ENCODE results near the gene PTOV1.
A peak's percentile ranks its signal among the peaks of the same experiment; 100 is the strongest.
"Not testable (repeated sequence)": the region's sequence is repeated elsewhere in the genome, so short reads cannot be mapped to it uniquely, and the experiment has no call there.

The PTOV1 gene

DNA sequence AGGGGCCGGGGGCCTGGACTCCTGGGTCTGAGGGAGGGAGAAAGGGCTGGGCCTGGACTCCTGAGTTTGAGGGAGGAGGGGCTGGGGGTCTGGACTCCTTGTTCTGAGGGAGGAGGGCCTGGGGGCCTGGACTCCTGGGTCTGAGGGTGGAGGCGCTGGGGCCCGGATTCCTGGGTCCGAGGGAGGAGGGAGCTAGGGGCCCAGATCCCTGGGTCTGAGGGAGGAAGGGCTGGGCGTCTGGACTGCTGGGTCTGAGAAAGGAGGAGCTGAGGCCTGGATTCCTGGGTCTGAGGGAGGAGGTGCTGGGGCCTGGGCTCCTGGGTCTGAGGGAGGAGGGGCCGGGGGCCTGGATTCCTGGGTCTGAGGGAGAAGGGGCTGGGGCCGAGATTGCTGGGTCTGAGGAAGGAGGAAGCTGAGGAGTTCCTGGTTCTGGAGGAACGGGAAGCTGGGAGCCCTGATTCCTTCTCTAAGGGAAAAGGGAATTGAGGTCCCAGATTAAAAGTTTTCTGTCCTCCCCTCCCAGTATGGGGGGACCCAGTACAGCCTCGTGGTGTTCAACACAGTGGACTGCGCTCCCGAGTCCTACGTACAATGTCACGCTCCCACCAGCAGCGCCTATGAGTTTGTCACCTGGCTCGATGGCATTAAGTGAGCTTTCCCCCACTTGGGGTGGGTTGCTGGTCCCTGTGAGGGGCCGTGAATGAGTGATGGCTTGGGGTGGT, 32.1 kb upstream of the PTOV1 start:
- no peak for DNase-seq (ENCODE audit: extremely low read depth, low read depth)
- TF ChIP-seq, protein P1, sequence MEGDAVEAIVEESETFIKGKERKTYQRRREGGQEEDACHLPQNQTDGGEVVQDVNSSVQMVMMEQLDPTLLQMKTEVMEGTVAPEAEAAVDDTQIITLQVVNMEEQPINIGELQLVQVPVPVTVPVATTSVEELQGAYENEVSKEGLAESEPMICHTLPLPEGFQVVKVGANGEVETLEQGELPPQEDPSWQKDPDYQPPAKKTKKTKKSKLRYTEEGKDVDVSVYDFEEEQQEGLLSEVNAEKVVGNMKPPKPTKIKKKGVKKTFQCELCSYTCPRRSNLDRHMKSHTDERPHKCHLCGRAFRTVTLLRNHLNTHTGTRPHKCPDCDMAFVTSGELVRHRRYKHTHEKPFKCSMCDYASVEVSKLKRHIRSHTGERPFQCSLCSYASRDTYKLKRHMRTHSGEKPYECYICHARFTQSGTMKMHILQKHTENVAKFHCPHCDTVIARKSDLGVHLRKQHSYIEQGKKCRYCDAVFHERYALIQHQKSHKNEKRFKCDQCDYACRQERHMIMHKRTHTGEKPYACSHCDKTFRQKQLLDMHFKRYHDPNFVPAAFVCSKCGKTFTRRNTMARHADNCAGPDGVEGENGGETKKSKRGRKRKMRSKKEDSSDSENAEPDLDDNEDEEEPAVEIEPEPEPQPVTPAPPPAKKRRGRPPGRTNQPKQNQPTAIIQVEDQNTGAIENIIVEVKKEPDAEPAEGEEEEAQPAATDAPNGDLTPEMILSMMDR (IDR thresholded peaks at IDR 0.05; ENCODE audit: low read depth, low read length, missing control alignments): no peak
- H3K4me3 ChIP-seq (replicated peaks; ENCODE audit: low read depth, low read length): peak overlapping the region; percentile 82

DNA sequence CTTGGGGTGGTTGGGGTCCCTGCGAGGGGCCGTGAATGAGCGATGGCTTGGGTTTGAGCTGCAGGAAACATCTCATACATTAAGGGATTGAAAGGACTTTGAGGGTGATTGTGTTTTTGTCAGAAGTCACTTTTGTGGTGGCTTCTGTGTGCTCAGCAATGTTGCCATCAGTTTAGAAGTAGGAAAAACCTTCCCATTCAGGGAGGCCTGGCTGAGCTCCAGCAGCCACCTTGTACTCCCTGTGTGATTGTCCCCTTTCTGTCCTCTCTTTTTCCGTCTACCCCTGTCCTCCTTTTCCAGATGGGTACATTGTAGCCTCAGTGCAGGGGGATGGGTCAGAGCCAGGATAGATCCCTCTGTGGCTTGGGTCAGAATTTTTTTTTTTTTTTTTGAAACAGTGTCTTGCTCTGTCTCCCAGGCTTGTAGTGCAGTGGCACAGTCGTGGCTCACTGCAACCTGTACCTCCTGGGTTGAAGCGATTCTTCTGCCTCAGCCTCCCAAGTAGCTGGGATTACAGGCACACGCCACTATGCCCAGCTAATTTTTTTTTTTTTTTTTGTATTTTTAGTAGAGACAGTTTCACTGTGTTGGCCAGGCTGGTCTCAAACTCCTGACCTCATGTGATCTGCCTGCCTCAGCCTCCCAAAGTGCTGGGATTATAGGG, 31.4 kb upstream of the PTOV1 start:
- not testable (repeated sequence) for DNase-seq (ENCODE audit: extremely low read depth, low read depth)
- H3K4me3 ChIP-seq (replicated peaks; ENCODE audit: low read depth, low read length): peak overlapping the region; percentile 82

DNA sequence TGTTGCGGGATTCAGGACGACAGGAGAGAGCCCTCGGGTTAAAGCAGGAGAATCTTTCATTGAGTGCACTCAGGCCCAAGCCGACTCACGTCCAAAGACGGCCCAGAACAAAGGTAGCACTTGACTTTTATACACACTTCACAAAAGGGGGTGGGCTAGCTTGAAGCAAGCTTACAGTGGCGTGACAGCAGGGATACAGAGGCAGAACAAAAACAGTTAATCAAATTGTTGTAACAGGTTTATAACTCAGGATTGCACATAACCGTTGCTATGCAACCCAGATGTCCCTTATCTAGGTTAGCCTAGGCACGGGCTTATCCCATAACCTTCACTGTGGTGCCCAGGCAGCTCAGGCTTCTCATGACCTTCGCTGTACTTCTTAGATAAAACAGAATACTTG, 30.8 kb upstream of the PTOV1 start:
- no peak overlapping the region for H3K4me3 ChIP-seq (replicated peaks; ENCODE audit: low read depth, low read length)
- TF ChIP-seq, protein P1 (IDR thresholded peaks at IDR 0.05; ENCODE audit: low read depth, low read length, missing control alignments): no peak
- DNase-seq (ENCODE audit: extremely low read depth, low read depth): no peak

DNA sequence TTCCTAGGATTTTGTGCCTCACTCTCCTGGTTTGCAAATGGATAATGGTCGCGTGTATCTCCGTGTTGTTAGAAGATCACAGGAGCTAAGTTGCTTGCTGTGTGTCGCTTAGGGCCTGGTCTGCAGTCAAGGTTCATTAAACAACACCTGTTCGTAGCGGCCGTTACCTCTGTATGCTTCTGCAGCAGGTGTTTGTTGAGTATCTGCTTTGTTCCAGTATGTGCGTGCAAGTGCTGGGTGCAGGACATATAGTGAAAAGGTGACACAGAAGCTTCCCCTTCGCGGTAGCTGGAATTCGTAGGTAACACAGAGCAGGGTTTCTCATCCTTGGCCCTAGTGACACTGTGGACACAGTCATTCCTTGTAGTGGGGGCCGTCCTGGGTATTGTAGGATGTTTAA, 27.5 kb upstream of the PTOV1 start:
- no peak for DNase-seq (ENCODE audit: extremely low read depth, low read depth)
- no peak overlapping the region for H3K4me3 ChIP-seq (replicated peaks; ENCODE audit: low read depth, low read length)
- TF ChIP-seq, protein P1 (IDR thresholded peaks at IDR 0.05; ENCODE audit: low read depth, low read length, missing control alignments): no peak

DNA sequence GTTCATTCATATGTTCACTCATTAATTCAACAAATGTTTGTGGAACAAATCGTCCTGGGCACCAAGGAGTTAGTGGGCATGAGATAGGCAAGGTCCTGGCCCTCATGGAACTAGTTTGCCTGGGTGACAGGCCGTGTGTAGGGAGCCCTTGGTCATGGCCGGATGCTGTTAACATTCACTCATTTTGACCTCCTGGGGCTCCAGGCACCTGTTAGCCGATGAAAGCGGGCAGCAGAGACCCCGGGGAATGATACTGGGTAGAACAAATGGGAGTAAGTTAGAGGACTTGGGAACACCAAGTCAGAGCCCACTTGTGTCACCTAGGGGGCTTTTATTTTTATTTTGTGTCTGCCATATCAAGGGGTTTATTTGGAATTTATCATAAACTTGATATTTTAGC, 26.3 kb upstream of the PTOV1 start:
- DNase-seq (ENCODE audit: extremely low read depth, low read depth): no peak
- TF ChIP-seq, protein P1 (IDR thresholded peaks at IDR 0.05; ENCODE audit: low read depth, low read length, missing control alignments): no peak
- H3K4me3 ChIP-seq (replicated peaks; ENCODE audit: low read depth, low read length): no peak overlapping the region

DNA sequence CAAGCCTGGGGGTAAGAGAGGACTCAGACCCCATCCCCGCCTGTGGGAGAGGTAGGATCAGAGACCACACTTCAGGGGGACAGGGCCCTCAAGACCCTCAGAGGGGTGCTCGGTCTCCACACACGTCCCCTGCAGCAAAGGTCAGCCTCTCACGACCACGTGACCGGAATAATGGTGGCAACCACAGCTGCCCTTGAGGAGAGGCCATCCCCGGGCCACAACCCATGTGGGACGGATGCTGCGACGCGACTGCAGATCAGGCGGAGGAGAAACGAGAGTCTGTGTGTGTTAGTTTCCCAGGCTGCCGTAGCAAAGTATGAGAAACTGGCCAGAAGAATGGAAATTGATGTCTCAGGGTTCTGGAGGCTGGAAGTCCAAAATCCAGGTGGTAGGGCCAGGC, 23.9 kb upstream of the PTOV1 start:
- H3K4me3 ChIP-seq (replicated peaks; ENCODE audit: low read depth, low read length): no peak overlapping the region
- DNase-seq (ENCODE audit: extremely low read depth, low read depth): no peak
- TF ChIP-seq, protein P1 (IDR thresholded peaks at IDR 0.05; ENCODE audit: low read depth, low read length, missing control alignments): no peak

DNA sequence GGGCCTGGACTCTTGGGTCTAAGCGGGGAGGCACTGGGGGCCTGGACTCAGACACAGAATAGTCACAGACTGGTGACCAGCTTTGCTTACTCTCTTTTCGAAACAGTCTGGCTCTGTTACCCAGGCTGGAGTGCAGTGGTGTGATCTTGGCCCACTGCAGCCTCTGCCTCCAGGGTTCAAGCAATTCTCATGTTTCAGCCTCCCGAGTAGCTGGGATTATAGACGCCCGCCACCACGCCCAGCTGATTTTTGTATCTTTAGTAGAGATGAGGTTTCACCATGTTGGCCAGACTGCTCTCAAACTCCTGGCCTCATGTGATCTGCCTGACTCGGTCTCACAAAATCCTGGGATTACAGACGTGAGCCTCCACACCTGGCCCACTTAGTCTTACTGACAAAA, 21.8 kb upstream of the PTOV1 start:
- no peak for DNase-seq (ENCODE audit: extremely low read depth, low read depth)

More for the DNA sequence above, 21.8 kb upstream of the PTOV1 start:
- TF ChIP-seq, protein P1 (IDR thresholded peaks at IDR 0.05; ENCODE audit: low read depth, low read length, missing control alignments): no peak
- H3K4me3 ChIP-seq (replicated peaks; ENCODE audit: low read depth, low read length): no peak overlapping the region
